Omental fat pad (tissue), 4 donors: Measurements from ENCODE around the gene KDM6A. TPM values are rescaled to one million over a fixed set of nuclear protein-coding genes. Genes with fewer than 3 reads are reported as not detected.
"Not testable (repeated sequence)": the region's sequence is repeated elsewhere in the genome, so short reads cannot be mapped to it uniquely, and the experiment has no call there.

ENCODE experiments used
- ATAC-seq: fragments of 150-250 bp; one replicate; pipeline ENCODE4 v1.9.1; 2016; ENCODE audit warnings: mild to moderate bottlenecking, moderate library complexity; ENCODE audit not compliant: low FRiP score
- DNase-seq: peaks from one replicate; pipeline ENCODE4 v3.0.0-alpha.2; 2019; ENCODE audit warnings: low spot score
- CTCF ChIP-seq, 3 donors: fragments of 450-650 bp; IDR thresholded peaks; one replicate each; pipeline ENCODE4 v1.5.1; 2016 to 2017; ENCODE audit warnings: antibody characterized with exemption in 3 of 3, mild to moderate bottlenecking in 3 of 3, moderate library complexity in 2 of 3
- total RNA-seq, 4 donors: library from RNA; depleted of rRNA; stranded (reverse); fragments of >200 nt; gene quantifications; one replicate each; pipeline ENCODE4 v1.1.0, GENCODE V29; 2016

Gene KDM6A
- total RNA-seq, 4 donors from 2014 or later: 24.4 to 41.3 (median 29.9) TPM

DNA sequence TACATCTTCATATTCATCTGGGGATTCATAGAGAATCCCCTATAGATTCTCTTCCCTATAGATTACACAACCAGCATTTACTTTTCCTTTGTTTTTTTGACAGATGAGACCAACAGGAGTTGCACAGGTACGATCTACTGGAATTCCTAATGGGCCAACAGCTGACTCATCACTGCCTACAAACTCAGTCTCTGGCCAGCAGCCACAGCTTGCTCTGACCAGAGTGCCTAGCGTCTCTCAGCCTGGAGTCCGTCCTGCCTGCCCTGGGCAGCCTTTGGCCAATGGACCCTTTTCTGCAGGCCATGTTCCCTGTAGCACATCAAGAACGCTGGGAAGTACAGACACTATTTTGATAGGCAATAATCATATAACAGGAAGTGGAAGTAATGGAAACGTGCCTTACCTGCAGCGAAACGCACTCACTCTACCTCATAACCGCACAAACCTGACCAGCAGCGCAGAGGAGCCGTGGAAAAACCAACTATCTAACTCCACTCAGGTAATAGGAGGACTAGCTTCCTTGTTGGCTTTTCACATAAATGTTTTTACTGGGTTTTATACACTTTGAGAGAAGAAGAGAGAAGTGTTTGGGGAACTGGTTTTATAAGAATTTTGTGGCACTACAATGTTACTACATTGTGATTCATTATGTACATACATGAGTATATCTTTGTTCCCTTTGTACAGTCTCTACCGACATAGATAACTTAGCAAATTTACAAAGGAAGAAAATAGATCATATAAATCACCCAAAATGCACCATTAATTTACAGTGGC, 190.5 kb downstream of the KDM6A start:
- no peak for TF ChIP-seq CTCF (IDR thresholded peaks at IDR 0.05)
- no peak for DNase-seq
- ATAC-seq: no peak

GRCh38 chrX:45068569-45068968, 195.6 kb downstream of the KDM6A start:
- no peak for TF ChIP-seq CTCF (IDR thresholded peaks at IDR 0.05)
- ATAC-seq (no peak), DNase-seq (no peak)

DNA sequence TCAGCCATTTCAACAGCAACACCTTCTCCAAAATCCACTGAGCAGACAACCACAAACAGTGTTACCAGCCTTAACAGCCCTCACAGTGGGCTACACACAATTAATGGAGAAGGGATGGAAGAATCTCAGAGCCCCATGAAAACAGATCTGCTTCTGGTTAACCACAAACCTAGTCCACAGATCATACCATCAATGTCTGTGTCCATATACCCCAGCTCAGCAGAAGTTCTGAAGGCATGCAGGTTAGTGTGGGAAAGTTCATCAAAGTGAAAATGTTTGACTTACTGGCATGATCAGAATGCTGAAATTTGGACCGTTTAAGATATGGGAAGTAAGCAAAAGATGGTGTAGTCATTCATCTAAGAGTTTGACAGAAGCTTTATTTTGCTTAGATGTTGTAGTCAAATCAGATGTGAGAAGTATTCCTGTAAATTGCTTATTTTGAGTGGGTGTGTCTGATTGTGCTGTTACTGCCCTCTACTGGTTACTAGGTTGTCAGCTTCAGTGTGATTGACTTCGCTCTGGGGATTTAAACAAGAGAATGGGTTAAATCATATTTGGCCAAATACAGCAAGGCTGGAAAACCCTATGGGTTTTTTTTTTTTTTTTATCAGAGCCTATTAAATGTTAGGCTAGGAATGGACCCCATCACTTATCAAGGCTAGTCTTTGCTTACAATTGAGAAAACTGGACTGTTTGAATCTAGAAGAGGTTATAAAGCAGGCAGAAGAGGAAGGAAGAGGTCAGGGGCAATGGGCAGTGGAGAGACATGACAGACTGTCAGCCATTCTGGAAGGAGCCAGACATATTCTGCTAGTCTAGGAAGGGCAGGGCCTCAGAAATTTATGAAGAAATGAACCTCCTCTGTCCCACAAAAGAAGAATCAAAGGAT, 197.4 kb downstream of the KDM6A start:
- ATAC-seq: peak; percentile 68

GRCh38 chrX:45073011-45073410, 200.0 kb downstream of the KDM6A start:
- not testable (repeated sequence) for ATAC-seq, DNase-seq

More for the DNA sequence above, 197.4 kb downstream of the KDM6A start:
- no peak for DNase-seq
- TF ChIP-seq CTCF (IDR thresholded peaks at IDR 0.05): no peak

DNA sequence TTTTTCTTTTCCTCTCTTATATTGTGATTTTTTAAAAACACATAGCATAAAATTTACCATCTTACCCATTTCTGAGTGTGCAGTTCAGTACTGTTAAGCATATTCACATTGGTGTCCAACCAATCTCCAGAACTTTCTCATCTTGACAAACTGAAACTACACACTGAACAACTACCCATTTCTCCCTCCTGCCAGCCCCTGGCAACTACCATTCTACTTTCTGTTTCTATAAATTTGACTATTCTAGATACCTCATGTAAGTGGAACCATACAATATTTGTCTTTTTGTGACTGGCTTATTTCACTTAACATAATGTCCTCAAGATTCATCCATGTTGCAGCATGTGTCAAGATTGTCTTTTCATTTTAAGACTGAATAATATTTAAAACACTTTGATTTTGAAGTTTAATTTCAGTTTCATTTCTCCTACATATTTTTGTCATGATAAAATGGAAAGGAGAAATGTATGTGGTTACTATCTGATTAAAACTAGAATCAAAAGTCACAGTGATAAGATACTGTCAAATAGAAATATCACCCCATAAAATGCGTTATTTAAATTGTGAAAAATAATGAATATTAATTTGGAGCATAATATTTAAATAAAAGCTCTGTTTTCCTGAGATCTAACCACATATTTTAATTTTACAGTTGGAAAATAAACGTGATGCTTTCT, 204.9 kb downstream of the KDM6A start:
- ATAC-seq (no peak), DNase-seq (no peak)
- no peak for TF ChIP-seq CTCF (IDR thresholded peaks at IDR 0.05)

GRCh38 chrX:45083314-45083713, 210.3 kb downstream of the KDM6A start:
- TF ChIP-seq CTCF (IDR thresholded peaks at IDR 0.05): no peak
- ATAC-seq (no peak), DNase-seq (no peak)

GRCh38 chrX:45110494-45110893, 237.5 kb downstream of the KDM6A start:
- ATAC-seq (no peak), DNase-seq (no peak)
- no peak for TF ChIP-seq CTCF (IDR thresholded peaks at IDR 0.05)
